HuH-7 (cell line): Measurements from ENCODE around the gene HOXD13.

Experiments
- DNase-seq: peaks from one replicate; pipeline ENCODE4 v3.0.0; 2011; ENCODE audit warnings: low spot score

The HOXD13 gene

DNA sequence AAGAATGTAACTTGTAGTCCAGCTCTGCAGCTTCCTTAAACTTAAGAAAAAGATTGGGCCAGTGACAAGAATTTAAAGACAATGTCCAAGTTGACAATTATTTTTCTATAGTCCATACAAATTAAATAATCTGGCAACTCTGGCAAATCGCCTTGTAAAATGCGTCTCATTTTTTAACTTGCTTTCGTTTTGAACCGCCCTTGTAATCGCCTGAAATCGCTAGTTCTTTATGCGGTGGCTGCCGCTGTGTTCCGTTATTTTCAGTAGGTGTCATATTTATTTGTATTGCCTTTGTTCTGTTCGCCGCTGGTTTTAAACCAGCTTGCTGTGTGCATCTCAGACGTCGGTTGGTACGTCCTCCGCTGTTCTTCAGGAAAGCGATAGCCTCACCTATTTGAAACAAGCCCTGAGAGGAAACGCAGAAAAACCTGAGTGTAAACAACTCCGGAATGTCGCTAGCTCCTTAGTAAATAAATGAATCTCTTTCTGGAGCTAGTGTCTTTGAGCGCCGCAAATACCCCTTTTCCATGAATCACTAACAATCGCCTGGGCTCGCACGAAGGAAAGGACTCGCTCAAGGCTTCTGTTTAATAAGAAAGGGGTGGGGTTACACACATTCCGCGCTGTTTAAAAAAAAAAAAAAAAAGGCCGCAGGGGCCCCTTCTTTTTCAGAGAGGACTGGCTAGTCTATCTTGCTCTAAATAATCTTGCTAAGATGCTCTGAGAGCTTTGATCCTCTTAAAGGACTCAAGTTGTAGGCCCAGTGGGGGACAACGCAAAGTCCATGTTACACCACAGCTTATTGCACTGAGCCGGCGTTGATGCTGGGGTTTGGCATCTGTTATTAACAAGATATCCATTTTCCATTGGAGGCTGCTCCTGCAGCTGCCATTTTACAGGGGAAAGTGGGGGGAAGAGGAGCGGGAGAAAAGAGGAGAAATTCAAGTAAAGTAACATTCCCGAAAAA is 40.0 kb downstream of the HOXD13 start:
- DNase-seq, result no peak

DNA sequence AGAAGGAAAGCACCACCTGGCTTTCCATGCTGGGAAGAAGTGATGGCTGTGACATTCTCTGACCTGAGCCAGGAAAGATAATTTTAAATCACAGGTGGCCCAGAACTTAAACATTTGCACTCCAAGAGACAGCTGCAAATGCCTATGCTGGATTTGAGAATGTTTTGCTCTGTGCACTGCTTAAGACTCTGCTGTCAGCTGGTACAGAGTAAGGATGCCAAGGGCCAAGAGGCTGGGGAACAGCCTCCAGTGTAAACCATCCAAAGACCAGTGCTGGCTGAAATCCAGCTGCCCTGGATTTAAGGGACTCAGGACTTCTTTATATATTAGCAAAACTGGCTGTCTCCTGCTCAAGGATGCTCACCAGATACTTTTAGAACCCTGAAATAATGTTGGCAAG is 40.9 kb downstream of the HOXD13 start:
- no peak for DNase-seq

GRCh38 chr2:176134035-176134434 is 41.5 kb downstream of the HOXD13 start:
- DNase-seq, result no peak

DNA sequence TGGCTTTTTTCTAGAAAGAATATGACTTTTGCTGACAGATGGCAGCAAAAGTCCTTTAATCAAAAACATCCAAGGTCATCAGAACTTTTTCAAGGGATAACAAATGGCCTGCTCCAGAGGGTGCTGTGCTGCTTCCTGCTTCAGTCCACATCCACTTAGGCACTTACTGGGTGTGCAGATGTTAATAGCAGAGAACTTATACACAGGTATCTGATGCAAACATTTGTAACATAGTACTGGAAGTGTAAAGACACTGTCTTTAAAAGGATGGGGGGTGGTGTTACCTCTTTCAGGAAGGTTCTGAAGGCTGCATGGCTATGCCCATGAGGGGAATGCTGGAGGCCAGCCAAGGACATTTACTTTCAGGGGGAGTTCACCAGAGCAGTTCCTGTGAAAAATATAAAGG is 42.5 kb downstream of the HOXD13 start:
- no peak for DNase-seq

DNA sequence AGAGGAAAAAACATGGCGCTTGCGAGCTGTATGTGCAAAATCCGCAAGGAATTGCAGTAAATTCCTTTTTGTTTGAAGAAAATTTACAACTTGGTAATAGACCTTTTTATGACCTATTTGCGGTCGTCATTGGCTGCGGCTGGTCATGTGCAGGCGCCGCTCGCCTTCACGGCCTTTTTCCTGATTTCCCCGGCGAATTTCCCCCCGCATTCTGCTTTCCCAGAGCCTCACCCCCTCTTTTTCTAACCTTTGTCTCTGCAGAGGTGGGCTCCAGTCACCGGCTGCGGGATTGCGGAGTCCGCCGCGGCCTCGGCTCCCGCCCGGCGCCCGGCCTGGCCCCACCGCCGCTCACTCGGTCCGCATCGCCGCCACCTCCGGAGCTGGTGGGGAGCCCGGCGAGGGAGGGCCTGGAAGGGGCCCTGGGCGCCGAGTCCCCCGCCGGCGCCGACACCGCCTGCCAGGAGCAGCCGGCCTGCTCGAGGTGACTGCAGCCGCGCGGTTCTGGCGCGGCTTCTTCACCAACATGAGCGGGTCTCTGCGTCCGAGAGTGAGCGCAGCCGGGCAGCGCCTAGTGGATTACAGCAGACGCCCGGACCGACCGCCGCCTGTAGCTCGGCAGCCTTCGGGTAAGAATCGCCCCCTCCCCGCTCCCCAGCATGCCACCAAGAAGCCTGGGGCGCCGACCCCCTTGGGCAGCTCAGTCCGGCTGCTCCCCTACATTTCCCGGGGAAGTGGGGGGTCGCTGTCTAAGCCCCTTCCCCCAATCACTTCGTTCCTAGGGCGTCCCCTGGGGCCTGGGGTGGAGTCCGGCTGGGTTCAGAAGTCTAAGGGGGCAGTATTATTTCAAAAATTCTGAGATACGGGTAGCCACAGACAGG is 44.1 kb downstream of the HOXD13 start:
- DNase-seq, result no peak

DNA sequence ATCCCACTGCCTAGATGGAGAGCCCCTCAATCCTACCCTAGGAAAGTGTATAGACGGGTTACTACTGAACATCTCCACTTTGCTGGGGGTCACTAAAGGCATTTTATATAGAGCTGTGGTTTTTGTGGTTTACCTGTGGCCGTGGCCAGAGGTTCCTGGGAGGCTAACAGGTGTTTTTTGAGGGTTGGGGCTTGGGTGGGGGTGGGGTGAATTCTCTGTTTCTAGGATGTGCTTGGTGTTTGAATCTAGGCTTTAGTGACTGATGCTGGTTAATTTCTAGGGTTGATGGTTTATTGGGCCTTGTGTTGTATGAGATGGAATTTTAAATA is 44.7 kb downstream of the HOXD13 start:
- DNase-seq, result no peak

DNA sequence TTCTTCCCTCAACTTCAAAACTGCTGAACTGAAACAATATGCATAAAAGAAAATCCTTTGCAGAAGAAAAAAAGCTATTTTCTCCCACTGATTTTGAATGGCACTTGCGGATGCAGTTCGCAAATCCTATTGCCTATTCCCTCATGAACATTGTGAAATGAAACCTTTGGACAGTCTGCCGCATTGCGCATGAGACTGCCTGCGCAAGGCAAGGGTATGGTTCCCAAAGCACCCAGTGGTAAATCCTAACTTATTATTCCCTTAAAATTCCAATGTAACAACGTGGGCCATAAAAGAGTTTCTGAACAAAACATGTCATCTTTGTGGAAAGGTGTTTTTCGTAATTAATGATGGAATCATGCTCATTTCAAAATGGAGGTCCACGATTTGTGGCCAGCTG is 45.4 kb downstream of the HOXD13 start:
- no peak for DNase-seq

- no peak for DNase-seq
These were observed 46.0 kb downstream of the HOXD13 start for GRCh38 chr2:176138526-176138922.

DNA sequence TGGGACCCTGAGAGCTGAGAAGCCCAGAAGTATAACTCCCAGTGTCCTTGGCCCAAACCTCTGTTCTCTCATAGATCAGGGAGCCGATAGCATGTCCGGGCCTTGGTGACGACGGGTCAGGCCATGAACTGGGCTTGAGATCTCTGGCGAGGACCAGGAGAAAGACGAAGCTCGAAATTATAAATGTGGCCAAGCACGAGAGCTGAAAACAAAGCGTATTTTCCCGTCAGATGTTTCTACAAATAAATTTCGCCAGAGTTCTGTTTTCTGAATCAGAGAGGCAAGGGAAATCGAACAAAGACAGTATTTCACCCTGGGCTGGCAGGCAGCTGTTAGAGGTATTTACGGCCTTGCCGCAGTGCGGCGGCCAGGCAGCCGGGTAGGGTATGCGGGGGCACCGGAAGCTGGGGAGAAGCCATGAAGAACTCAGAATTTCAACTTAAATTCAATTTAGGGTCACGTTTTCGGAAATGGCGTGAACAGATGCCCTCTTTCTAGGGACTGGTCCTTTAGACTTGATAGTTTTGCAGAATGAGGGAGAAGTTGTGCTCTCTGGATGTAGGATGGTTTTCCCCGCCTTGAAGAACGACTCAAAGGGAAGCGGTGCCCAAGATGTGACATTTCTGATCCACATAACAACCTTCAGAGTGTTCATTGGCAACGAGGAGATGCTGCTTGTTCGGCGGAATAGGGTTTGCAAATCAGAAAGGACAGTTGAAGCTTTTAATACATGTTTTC is 46.6 kb downstream of the HOXD13 start:
- no peak for DNase-seq

DNA sequence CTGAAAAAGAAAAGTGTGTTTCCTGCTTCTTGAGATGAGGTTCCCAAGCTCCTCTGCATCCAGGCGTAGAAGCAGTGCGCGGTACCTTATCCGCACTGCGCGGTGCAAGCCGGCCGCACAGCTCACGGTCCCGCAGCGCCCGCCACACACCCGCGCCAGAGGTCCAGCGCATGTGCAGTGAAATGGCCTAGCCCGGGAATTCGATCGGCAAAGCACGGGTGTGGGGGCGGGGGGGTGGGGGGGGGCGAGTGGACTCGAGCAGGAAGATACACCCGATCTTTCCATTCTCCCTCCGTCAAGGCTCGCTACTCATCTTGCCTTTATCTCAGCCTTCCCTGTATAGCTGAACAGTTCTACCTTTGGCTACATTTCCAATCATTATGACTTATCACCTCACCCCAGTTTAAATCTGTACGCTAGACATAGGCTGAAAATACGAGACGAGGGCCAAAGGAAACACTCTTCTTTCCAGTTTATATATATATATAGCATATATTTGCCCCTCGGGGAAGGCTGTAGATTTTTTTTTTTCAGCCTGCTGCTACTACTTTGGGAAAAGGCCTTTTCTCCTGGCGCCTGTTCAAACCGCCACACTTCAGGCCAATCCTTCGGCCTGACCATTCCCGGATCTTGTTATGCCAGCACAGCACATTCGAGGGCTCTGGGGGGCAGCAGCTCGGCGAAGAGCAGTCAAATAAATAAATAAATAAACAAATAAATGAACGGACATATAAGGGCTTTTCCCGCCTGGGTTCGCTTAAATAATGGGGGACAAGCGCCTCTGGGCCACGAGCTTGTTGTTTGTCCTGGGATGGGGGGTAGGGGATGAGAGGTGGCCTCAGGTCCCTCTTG is 47.4 kb downstream of the HOXD13 start:
- DNase-seq, result no peak

GRCh38 chr2:176140513-176141317 is 48.2 kb downstream of the HOXD13 start:
- peak; percentile 97 for DNase-seq

GRCh38 chr2:176142281-176142680 is 49.8 kb downstream of the HOXD13 start:
- DNase-seq, result no peak
